Measurements from ENCODE around the gene POLR2F. TPM values are rescaled to one million over a fixed set of nuclear protein-coding genes. Genes with fewer than 3 reads are reported as not detected.

The POLR2F gene
- total RNA-seq: 75.5 and 93.0 TPM in 2 replicates

GRCh38 chr22:37953437-37954179 lies at the start of gene POLR2F, which contains the start of gene C22orf23:
POLR2F (plus strand) TSS chr22:37953699; CDS start chr22:37953788, 89 bp downstream.
C22orf23 (minus strand) TSS chr22:37953601; CDS start chr22:37953149, 452 bp downstream.

GRCh38 chr22:37905534-37906363 lies 47.8 kb upstream of the POLR2F start, which contains the start of gene MICALL1:
MICALL1 (plus strand) TSS chr22:37906297; CDS start chr22:37906423, 126 bp downstream.

GRCh38 chr22:37983860-37984791 lies 30.6 kb downstream of the POLR2F start, which contains the start of gene SOX10:
SOX10 (minus strand) TSS chr22:37984555; CDS start chr22:37983784, 771 bp downstream.

Other genes with a start within 250 kb of the POLR2F start
- gene GCAT, start 145.8 kb upstream of the POLR2F start, total RNA-seq: 32.9 and 35.0 TPM in 2 replicates
- not detected in 2 replicates for gene GALR3, start 130.3 kb upstream of the POLR2F start, total RNA-seq
- 19.0 and 30.0 TPM in 2 replicates for gene ANKRD54, start 109.4 kb upstream of the POLR2F start, total RNA-seq
- gene EIF3L, start 104.3 kb upstream of the POLR2F start, total RNA-seq: 432 and 441 TPM in 2 replicates
- gene MICALL1, start 47.4 kb upstream of the POLR2F start, total RNA-seq: 29.3 and 42.8 TPM in 2 replicates
- 0.32 TPM in 1 of 2 replicates, not detected in the other for gene C22orf23, start 98 bp upstream of the POLR2F start, total RNA-seq
- gene SOX10, start 30.9 kb downstream of the POLR2F start, total RNA-seq: not detected in 2 replicates
- gene PICK1, start 103.7 kb downstream of the POLR2F start, total RNA-seq: 11.4 and 14.1 TPM in 2 replicates
- 0.16 TPM in 1 of 2 replicates, not detected in the other for gene SLC16A8, start 130.5 kb downstream of the POLR2F start, total RNA-seq
- gene BAIAP2L2, start 157.0 kb downstream of the POLR2F start, total RNA-seq: 2.4 and 9.7 TPM in 2 replicates
- 10.3 and 15.1 TPM in 2 replicates for gene PLA2G6, start 228.1 kb downstream of the POLR2F start, total RNA-seq
- gene MAFF, start 248.3 kb downstream of the POLR2F start, total RNA-seq: 39.2 and 48.0 TPM in 2 replicates